Left lobe of liver (tissue), 2 donors: ENCODE measurements around the gene PPME1. TPM values are rescaled to one million over a fixed set of nuclear protein-coding genes. Genes with fewer than 3 reads are reported as not detected.

ENCODE experiments used
- ATAC-seq: fragments of 200-7000 bp; cut with Tn5 transposase; one replicate; pipeline ENCODE4 v1.9.1; 2020; ENCODE audit warnings: mild to moderate bottlenecking, moderate library complexity
- DNase-seq: peaks from one replicate; pipeline ENCODE4 v3.0.0-alpha.2; 2020; ENCODE audit warnings: low spot score
- total RNA-seq: library from RNA; stranded (reverse); gene quantifications from one replicate; pipeline ENCODE4 v1.2.1, GENCODE V29; 2021
- donor health status: DM: no; HTN: no; CAD: no; lungs with moderate emphysema.
- donor health status: DM: no; HTN: yes; CAD: no.

Gene PPME1
- total RNA-seq, 1 donor from 2014 or later = 11.4 TPM

DNA sequence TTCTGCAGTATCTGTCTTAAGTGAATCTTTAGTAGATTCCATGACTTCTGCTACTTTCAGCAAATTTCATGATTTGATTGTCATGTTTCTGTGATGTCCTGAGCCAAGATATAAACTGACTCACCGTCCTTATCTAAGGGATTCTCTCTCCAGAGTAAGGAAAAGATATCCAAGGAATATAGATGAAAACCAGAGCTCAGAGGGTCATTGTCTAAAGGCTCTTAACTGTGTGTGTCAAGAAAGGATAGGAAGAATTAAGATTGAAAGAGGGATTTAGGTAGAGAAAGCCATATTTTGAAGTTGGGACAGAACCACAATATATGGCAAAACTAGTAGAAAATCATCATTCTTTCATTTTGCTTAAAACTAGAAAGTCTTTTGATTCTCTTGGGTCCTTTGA lies 50.7 kb downstream of the PPME1 start:
- DNase-seq (no peak), ATAC-seq (no peak)

DNA sequence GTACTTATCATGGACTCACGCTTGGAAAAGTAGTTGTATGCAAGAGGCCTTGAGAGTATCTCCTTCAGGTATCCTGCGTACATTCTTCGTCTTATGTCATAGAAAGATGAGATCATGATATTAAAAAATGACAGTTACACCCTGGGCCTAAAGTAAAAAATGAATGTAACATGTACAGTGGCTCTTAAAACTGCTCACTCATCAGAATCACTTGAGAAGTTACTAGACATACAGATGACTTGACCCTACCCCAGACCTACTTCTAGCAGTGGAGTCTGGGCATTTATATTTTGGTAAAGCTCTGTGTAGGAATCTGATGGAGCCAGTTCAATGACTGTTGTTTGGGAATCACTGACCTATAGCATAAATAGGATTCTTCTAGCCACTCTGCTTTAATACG lies 54.5 kb downstream of the PPME1 start:
- DNase-seq (no peak), ATAC-seq (no peak)

DNA sequence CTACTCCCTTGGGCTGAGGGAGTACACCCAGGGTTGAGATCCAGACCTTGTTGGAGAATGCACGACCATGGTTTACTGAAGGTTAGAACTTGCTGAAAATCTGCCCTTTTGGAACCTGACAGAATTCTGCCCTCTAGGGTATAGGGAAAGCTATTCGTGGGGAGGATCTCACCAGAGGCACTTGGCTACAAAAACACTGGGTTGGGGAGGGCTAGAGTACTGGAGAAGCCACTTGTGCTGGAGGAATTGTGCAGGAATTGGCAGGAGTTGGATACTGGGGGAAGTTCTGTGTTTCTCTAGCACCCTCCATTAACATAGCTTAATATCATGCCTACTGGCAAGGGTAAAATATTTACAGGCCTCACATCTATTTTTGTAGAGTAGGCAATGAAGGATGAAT lies 55.8 kb downstream of the PPME1 start:
- DNase-seq (no peak), ATAC-seq (peak; percentile 64)

DNA sequence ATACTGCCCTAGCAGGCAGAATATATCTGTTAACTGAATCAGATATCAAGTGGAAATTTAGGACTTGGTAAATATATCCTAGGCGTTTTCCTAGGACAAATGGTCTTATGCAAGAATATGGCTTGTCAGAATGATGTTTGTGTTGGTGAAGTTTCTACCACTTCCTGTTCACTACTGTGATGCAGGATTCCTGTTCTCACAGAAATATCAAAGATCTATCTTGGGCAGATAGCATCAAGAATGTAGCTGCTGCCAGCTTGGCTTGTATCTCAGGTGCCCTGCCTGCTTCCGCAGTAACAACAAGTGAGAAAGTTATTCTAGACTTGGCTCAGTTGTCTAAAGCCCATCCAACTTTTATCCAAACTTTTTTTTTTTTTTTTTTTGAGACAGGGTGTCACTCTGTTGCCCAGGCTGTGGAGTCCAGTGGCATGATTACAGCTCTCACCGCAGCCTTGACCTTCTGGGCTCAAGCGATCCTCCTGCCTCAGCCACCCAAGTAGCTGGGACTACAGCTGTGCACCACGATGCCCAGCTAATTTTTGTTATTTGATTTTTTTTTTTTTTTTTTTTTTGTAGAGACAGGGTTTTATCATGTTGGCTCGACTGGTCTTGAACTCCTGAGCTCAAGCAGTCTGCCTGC lies 61.3 kb downstream of the PPME1 start:
- ATAC-seq (no peak), DNase-seq (no peak)

DNA sequence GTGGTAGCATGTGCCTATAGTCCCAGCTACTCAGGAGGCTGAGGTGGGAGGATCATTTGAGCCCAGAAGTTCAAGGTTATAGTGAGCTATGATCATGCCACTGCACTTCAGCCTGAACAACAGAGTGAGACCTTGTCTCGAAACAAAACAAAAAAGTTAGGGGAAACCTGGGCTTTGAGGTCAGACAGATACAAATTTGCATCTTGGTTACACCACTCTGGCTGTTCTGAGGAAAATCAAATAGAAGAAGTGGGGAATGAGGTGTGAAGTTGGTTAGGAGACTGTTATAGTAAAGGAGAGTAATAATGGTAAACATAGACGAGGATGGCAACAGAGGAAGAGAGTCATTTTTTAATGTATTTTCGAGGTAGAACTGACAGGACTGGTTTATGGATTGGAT lies 62.6 kb downstream of the PPME1 start:
- DNase-seq = no peak
- no peak for ATAC-seq

DNA sequence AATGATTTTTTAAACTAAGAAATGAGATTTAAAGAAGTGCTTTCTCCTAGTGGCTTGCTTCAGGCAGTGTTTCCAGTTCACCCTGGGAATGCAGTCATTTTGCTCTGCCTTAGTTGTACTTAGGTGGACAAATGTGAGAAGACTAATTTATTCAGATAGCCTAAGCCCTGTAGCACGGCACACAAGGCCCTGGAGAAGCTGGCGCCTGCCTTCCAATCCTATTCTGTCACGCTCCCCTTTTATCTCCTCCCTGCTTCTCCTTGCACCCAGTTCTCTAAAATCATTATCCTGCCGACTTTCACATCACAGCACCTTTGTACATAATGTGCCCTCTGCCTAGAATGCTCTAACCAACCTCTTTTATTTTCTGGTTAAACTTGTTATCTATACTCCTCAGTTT lies 64.0 kb downstream of the PPME1 start:
- no peak for ATAC-seq
- no peak for DNase-seq

DNA sequence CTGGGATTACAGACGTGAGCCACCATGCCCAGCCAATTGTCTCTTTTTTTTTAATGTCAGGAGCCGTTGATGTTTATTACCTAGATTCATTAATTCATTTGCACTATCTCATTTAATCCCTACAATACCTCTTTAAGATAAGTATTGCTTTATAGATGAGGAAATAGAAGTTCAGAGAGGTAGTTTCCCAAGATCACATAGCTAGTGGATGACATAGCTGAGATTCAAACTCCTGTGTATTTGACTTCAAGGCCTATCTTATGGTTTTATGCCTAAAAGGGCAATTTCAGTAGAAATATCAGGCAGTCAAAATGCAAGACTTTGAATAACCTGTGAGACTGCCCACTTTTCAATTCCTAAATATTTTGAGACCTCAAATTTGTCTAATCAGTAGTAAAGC lies 66.5 kb downstream of the PPME1 start:
- no peak for DNase-seq
- ATAC-seq = no peak

DNA sequence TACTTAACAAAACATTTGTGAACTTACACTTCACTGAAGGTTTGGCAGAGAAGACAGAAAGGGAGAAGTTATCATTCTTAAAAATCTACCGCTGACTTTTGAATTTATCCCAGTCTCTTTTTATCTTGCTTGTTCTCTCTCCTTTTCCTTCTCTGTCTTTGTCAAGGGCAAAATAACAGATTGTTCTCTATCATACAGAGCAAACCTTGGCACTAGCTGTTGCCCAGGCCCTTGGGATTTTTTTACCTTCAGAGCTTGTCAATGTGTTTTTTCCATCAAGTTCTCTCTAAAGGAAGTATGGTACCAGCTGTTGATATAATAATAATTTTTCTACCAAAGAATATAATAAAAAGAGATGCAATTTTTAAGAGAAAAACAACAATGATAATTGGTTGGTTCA lies 67.2 kb downstream of the PPME1 start:
- ATAC-seq = no peak
- DNase-seq = no peak

DNA sequence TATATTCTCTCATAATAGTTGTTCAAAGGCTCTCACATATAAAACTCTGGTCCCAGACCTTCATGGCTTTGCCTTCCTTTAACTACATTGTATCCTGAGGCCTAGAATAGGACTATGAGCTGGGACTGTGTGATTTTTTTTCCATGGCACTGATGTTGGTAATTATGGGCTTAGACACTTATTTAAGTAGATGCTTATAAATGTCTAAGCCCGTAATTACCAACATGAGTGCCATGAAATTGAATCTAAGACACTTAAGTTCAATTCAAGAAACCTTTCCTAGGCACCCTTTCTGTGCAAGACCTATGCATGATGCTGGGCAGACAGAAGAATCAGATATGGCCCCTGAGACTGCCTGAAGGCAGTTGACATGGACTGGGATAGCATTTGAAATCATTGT lies 77.4 kb downstream of the PPME1 start:
- ATAC-seq = no peak

DNA sequence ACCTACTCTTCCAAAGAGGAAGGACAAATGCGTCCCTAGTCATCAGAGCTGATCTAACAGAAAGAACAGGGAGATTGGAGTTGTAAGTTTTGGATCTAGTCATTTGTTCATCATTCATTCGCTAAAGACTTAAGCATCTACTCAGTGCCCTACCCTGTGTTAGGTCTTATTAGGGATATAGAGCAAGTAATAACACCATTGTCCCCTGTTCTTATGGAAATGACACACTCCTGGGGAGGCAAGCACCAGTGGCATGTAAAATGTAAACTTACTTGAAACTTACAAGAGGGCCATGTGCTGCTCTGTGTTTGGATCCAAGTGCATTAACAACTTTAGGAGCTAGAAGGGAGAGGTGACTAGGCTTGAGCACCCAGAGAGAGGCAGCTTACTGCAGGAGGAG lies 78.4 kb downstream of the PPME1 start:
- no peak for ATAC-seq
- no peak for DNase-seq

More for the DNA sequence above, 77.4 kb downstream of the PPME1 start:
- no peak for DNase-seq

DNA sequence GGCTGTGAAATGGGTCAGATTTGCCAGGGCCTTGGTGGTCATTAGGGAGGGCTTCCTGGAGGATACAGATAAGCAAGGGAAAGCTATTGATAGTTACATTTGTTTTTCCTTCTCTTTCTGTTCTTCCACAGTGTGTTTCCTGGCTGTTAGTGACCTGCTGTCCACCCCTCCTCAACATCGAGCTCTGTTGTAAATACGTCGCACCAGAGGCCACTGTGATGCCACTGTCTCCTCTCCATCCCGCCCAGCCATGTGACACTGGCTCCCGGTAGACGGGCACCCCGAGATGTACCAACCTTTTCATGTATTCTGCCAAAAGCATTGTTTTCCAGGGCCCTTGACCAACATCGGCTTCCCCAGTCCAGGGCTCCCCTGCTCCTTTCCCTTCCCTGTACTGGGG lies 82.3 kb downstream of the PPME1 start:
- DNase-seq (no peak), ATAC-seq (no peak)

DNA sequence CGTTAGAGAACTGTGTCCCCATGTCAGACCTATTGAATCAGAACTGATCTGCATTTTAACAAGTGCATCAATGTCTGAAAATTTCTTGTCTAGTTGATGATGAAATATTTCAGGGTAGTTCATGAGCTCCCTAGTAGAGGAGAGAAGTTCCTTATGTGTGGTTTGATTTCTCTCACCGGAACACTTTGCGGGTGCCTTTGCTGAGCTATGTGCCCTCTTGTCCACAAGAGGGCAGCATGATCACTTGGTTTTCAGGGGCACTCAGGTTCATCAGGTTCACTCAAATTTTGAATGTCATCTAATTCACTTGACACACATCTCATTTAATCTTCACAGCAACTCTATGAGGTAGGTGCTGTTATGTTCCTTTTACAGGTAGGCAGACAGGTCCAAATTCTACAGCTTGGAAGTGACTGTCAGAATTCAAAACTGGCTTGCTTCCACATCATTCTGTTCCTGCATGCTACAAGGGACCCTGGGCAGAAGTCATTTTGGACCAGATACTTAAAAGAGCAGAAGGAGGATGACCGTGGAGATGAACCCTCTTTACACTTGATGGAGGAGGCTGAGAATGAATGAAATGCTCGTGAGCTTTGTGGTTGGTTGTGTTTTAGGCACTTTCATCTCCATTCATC lies 84.8 kb downstream of the PPME1 start:
- ATAC-seq (peak; percentile 91), DNase-seq (peak; percentile 53)

DNA sequence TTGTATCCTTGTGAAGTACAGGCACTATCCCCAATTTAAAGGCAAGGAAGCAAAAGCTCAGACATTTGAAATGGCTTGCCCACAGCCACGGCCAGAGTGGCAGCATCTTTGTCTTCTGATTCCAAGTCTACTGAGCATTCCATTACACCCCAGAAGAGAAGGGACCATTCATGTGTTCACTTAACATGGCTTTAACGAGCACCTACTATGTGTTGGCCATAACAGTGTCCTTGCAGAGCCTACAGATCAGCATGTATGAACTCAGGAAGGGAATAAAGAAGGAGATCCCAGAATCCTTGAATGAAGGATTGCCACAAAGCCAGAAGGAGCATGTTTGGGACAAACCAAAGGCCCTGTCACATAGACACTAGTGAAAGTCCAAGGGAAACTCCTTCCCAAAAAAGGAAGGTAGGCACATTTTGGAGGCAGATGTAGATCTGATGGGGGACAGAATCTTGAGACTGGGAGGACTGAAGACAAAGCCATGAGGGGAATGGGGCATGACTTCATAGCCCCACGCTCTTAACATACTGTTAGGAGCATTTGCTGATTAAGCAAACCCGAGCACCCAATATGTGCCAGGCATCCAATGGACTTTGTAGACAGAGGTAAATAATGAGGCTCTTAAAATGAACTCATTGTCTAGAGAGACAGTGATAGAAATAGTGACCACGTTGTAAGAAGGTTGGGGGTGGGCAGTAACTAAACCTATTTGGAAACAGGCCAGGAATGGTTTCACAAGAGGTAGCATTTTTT lies 85.5 kb downstream of the PPME1 start:
- ATAC-seq = no peak
- no peak for DNase-seq

DNA sequence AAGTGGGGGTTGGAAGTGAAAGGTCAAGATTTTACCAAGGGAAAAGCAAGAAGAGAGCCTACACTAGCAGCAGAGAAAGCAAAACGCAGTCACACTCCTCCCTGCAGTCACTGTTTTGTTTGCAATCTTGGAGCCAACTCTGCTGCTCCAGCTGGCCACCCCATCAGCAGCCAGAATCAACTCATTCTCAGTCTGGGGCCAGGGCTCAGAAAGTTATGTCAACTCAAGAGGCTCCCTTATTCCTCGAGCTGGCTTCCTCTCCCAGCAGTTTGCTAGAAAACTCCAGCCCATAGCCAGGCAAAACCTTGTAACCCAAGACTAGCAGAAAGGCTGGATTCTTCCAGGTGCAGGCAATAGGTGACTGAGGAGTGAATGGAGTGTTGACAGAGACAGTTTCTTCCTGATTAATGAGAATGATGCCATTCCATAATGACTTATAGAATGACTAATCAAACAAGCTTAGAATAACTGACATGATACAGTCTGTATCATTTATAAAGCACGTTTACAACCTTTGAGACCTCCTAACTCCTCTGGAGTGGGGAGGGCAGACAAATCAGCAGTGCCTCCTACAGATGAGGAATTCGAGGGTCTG lies 87.0 kb downstream of the PPME1 start:
- no peak for DNase-seq
- ATAC-seq = peak; percentile 30

DNA sequence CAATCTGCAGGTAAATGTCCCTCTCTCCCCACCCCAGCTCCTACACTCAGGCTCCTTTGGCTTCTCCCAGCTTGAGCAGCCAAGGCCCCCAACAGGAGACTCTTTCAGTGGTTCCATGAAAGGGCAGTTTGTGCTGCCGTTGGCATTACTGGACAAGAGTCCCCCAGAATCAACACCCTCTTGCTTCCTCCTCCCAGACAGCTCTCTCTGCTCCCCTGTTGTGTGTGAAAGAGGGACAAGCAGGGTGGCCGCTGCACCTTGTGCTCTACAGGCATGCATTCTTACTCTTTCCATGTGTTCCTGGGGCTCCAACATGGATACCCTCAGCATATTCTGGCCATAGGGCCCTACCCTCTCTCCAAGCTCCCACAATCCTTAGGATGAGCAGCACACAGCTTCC lies 91.6 kb downstream of the PPME1 start:
- ATAC-seq (no peak), DNase-seq (no peak)

DNA sequence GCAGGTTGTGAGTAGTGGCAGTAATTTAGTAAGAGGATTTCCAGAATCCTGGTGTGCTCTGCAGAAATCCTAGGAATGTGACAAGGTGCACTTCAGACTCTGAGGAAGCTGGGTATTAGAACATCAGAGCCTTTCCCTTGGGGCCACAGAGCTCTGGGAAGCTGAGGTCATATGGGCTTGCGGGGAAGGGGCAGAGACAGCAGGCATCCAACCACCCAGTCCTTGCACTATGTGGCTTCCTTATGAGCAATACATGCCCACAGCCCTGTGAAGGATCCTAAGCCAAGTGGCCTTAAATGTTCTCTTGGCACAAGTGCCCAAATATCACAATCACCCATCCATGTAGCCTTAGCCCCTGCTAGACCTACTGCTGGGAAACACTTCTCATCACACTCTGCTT lies 94.2 kb downstream of the PPME1 start:
- ATAC-seq = no peak

DNA sequence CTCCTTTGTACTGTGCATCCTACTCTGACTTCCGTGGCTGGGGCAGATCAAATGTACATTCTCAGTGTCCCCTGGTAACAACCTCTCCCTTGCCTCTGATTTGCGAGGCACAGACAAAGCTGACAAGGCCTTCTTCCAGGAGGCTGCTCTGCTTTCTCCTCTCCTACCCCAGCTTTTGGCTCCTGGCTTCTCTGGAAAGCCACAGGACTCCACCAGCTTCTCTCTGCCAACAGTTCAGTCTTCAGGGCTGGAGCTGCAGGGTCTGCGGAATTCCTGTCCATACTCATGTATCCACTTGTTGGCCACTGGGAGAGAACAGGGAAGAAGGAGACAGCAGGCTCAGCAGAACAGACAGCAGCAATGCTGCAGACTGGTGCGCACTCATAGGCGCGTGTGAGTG lies 95.9 kb downstream of the PPME1 start:
- ATAC-seq = no peak
- no peak for DNase-seq

More for the DNA sequence above, 94.2 kb downstream of the PPME1 start:
- DNase-seq = no peak

DNA sequence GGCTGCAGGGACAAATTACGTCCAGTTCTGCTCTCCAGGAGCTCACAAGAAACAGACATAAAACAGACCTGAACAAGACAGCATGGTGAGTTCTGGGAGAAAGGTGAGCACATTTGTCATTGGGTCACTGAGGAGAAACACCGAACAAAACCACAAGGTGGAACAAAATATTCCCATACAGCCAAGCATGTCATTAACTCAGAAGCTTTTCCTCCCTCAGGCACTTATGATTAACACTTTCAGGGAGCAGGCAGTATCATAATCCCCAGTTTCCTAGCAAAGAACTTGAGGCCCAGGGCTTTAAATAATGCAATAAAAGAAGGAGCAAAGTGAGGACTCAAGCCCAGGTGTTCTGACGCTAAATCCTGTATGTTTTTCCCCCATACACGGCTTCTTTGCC lies 97.4 kb downstream of the PPME1 start:
- DNase-seq (no peak), ATAC-seq (no peak)

DNA sequence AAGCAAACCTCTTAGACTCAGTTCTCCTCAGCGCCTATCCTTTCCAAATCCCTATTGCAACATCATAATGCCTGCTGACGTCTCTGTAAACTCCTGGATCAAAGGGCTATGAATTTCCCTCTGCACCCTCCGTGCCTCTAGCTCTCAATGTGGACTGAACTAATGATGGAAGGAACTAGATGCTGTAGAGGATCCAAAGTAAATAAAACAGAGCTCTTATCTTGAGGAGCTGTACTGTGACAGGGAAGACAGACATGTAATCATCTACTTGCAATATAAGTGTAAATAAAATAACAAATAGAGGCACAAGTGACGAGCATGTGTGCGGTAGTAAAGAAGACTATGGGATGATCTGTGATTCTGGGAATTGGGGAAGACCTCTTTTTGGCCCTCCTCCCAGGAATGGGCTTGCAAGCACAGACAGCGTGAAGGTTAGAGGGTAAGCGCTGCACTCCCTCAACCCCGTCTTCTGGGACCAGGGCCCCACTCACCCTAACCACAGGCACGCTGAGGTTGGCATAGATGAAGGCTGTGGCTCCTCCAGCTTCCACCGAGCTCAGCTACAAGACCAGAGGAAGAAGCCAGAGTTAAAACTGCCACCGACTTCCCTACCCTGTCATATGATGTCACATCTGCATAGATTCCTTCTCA lies 98.2 kb downstream of the PPME1 start:
- DNase-seq (no peak), ATAC-seq (peak; percentile 72)

DNA sequence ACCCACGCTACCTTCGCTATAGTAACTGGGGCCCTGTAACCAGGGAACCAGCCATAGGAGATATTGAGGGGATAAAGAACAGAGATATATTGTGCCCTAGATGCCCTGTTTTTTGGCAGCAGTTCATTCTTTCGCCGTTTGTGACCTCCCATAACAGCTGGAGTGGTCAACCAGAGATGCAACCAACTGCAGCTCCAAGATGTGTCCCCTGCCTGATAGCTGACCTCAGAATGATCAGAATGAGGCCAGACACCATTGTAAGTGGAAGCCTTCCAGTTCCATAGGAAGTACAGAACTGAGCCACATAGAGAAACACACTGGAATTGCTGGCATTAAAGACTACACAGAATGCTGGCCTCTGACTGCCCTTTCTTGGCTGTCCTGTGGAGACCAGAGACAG lies 101.2 kb downstream of the PPME1 start:
- no peak for DNase-seq
- no peak for ATAC-seq

DNA sequence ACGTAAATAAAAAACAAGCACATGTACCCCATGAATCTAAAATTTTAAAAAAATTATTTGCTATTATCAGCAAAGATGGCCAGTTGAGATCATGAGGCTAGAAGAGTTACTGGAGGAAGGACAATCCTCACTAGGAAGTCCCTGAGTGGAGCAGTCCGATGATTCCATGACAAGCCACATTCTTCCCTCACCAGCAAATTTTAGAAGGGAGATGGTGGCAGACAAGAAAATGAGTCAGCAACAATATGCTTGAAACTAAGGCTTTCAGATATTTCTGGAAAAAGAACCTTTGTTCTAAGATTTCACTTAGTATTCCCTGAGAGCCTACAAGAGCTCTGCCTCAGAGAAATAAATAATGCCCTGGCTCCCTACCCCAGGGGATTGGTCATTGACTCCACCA lies 105.5 kb downstream of the PPME1 start:
- ATAC-seq (no peak), DNase-seq (no peak)
